GM21576 (cell line): ENCODE results near the gene TNC.

Experiments
- ATAC-seq: cut with Tn5 transposase; IDR thresholded peaks from one replicate; pipeline ENCODE4 v1.9.1; 2021; ENCODE audit warnings: mild to moderate bottlenecking, moderate library complexity; ENCODE audit not compliant: unreplicated experiment

The TNC gene

GRCh38 chr9:115015018-115015635, 102.8 kb downstream of the TNC start:
- no peak for ATAC-seq

DNA sequence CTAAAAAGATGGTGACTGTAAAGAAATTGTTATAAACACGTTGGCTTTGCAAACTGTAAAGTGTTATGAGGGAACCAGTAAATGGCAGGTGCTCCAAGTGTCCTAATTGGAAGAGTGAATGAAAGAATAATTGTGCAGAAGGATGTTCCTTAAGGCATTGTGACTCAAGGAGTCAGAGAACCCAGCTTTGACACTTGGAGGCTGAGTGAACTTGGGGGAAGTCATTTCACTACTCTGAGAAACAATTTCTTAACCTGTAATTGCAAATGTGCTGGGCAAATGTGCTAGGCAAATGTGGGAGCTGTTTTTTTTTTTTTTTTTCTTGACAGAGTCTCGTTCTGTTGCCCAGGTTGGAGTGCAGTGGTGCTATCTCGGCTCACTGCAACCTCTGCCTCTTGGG, 103.5 kb downstream of the TNC start:
- no peak for ATAC-seq

DNA sequence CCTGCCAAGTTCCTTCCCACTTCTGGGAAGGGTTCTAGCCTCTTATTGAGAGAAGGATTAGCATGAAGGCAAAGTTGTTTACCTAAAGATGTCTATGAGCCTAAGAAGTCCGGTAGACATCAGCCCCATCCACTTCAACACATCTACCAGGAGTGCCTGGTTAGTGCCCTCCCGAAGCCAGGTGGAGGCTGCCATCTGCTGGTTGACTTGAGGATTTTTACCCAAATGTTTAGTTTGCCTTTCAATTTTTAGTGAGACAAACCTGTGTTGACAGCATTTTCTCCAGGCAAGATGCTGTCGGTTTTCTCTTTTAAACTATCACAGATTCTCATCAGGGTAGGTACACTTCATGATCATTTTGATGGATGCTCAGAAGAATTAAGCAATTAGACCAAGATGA, 104.0 kb downstream of the TNC start:
- ATAC-seq: no peak

DNA sequence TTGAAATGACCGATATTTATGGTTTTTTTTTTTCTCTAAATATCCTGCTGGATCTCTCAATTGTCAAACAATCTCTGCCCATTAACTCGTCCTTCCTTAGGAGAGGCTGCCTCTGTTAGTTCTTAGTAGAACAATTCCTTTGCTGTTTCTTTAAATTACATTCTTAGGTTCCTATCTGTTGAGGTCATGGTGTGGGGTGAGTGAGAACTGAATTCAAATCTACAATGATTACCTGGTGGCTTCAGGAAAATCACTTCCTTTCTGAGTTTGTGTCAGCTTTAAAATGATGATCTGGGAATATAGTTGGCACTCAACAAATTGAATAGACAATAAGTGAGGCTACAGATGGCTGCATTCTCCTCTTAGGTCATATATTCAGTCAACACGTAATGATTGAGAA, 105.5 kb downstream of the TNC start:
- ATAC-seq: no peak

DNA sequence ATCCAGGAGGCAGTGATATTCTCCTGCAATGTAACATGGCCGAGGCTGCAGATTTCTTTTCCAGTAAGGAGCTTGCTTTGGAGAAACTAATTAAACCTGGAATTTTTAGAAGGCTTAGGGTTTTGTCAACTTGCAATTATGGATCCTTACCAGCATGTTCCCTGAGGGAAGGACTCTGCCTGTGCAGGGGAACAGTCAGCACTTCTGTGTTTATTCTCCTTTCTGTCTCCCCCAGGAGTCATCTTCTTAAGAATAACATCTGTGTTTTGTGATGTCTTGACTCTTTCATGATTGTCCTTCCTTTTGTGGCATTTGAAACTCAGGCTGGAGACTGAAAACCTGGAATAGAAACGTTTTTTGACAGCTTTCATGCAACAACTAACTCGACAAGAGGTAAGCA, 107.1 kb downstream of the TNC start:
- ATAC-seq: no peak

DNA sequence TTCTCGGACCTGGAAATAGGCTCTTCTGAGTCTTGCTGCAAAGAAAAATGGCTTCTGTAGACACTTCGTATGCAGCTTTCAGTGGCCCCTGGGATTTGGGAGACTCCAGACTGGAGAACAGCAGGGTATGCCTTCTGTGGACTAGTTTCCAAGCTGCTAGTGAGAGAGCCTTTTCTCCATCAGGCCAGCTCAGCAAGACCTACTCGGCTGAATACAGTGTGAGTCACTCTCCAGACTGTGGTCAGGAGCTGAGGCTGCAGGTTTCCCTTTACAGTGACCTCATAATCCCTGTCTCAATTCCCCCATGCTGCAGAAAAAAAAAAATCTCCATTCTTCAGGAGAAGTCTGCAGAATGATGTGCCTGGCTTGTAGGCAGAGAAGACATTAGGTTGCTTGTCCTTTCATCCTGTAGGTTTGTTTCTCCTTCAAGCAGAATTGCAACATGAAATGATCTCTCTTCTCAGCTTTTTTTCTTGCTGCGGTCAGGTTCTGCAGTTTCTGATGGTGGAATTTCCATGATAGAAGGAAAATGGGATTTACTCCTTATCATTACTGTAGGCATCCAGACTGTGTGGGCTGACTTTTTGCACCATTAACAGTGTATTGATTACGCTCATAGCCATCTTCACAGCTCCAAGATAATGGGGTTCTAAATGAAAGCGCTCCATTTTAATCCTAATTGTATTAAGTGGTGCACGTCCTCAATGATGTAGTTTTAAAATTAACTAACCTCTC, 109.3 kb downstream of the TNC start:
- ATAC-seq: no peak

GRCh38 chr9:115006660-115007059, 111.3 kb downstream of the TNC start:
- ATAC-seq: no peak

DNA sequence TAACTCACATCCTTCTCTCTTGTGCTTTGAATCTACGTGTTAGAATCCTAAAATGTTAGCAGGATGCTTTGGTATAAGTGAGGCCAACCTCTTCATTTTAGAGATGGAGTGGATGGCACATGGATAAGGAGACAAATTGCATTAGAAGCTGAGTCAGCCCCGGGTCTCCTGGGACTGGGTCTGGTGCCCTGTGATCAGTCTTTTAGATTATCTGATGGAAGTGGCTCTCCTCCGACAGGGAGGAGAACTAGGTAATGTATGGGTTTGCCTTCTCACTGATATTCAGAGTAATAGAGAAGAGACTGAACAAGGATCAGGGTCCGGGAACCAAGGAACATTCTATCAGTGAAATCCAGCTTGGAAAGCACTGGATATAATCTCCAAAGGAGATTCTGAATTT, 112.6 kb downstream of the TNC start:
- ATAC-seq: no peak

DNA sequence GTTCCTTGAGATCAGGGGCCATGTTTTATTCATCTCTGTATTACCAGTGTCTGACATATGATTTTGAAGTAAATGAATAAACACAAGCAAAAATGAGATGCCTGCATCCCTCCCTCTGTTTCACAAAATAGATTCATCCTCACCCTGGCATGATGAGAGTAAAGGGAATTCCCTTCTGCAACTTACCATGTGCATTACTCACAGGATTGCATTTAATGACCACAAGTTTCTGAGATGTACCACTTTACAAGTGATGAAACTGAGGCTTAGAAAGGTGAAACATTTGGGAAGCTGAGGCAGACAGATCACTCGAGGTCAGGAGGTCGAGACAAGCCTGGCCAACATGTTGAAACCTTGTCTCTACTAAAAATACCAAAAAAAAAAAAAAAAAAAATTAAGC, 113.4 kb downstream of the TNC start:
- no peak for ATAC-seq

GRCh38 chr9:115002371-115003120, 115.4 kb downstream of the TNC start:
- ATAC-seq: no peak

GRCh38 chr9:115000217-115000639, 117.7 kb downstream of the TNC start:
- no peak for ATAC-seq

GRCh38 chr9:114998326-114998725, 119.6 kb downstream of the TNC start:
- ATAC-seq: no peak

- ATAC-seq: no peak
These were observed 122.2 kb downstream of the TNC start for GRCh38 chr9:114995681-114996221.

GRCh38 chr9:114994768-114995167, 123.2 kb downstream of the TNC start:
- no peak for ATAC-seq

GRCh38 chr9:114991861-114992260, 126.1 kb downstream of the TNC start:
- ATAC-seq: no peak

- no peak for ATAC-seq
These were observed 127.1 kb downstream of the TNC start for GRCh38 chr9:114990901-114991300.

GRCh38 chr9:114989600-114990410, 128.2 kb downstream of the TNC start:
- no peak for ATAC-seq

GRCh38 chr9:114988962-114989599, 128.9 kb downstream of the TNC start:
- no peak for ATAC-seq

- no peak for ATAC-seq
These were observed 130.8 kb downstream of the TNC start for GRCh38 chr9:114987116-114987515.

DNA sequence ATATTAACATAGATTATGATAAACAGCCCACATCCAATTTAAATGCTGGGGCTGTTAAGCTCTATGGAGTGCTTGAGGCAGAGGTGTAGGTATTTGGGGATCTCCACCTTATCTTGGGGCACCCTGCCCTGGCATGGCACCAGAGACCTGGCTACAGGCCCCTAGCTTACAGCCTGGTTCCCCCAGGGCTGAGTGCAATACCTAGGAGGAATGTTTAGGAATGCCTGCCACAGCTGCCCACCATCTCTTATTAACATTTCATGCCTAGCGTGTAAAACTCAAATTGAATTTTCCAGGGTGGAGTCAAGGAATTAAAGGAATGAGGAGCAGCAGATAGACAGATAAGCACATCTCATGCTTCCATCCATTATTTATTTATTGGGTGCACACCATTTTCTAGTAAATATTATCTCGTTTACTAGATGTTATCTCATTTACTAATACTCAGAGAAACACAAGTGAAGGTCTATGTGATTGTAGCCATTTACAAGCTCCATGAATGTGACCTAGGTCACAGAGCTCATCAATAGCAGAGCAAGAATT, 131.9 kb downstream of the TNC start:
- ATAC-seq: no peak
